H1 (cell line): ENCODE data around the gene CMIP. TPM values are rescaled to one million over a fixed set of nuclear protein-coding genes. Genes with fewer than 3 reads are reported as not detected.

Source experiments
- CTCF ChIA-PET: fragments of 300-600 bp; sonication (Branson Sonifier 250); formaldehyde crosslinking; loops from one replicate; lab custom pipeline; 2021; ENCODE audit not compliant: partially characterized antibody; lab: Charles Lee
- POLR2A ChIA-PET: fragments of 300-600 bp; sonication (Branson Sonifier 250); formaldehyde crosslinking; loops from one replicate; lab custom pipeline; 2021; ENCODE audit warnings: inconsistent platforms; ENCODE audit not compliant: partially characterized antibody; lab: Charles Lee
- DNase-seq, 2 experiments: peaks; one replicate each; pipeline versions ENCODE4 v3.0.0 to v3.0.0-alpha.2; 2010 to 2022; ENCODE audit warnings: low spot score in 2 of 2, low read depth in 1 of 2, mixed read lengths in 1 of 2
- FAIRE-seq: peaks from 2 replicates; lab custom pipeline; 2011; peaks lifted over from hg19 to GRCh38; lab: Jason Lieb, UNC
- H2AFZ ChIP-seq: 2 replicates; pipeline ENCODE4 v1.8.1; 2012; ENCODE audit warnings: low read length, inconsistent platforms
- H2AK5ac ChIP-seq: 2 replicates; pipeline ENCODE4 v1.6.1; 2013; ENCODE audit warnings: low read depth, low read length
- H2BK120ac ChIP-seq: replicated peaks from 2 replicates; pipeline ENCODE3; 2013; ENCODE audit warnings: low read depth, low read length, inconsistent platforms
- H2BK12ac ChIP-seq: 2 replicates; pipeline ENCODE4 v1.6.1; 2013; ENCODE audit warnings: low read depth, low read length
- H2BK15ac ChIP-seq: 2 replicates; pipeline ENCODE4 v1.6.1; 2013; ENCODE audit warnings: low read length
- H2BK20ac ChIP-seq: 2 replicates; pipeline ENCODE4 v1.6.1; 2013; ENCODE audit warnings: low read length
- H2BK5ac ChIP-seq: 2 replicates; pipeline ENCODE4 v1.6.1; 2013; ENCODE audit warnings: low read depth, low read length
- H3K14ac ChIP-seq: 2 replicates; pipeline ENCODE4 v1.6.1; 2013; ENCODE audit warnings: inconsistent platforms; ENCODE audit not compliant: insufficient read length
- H3K18ac ChIP-seq: 2 replicates; pipeline ENCODE4 v1.6.1; 2013; ENCODE audit warnings: low read length; ENCODE audit errors: extremely low read depth
- H3K23ac ChIP-seq: 2 replicates; pipeline ENCODE4 v1.6.1; 2013; ENCODE audit warnings: inconsistent platforms; ENCODE audit not compliant: insufficient read length
- H3K23me2 ChIP-seq: 2 replicates; pipeline ENCODE4 v1.6.1; 2013; ENCODE audit warnings: low read depth, low read length
- H3K27ac ChIP-seq: 2 replicates; pipeline ENCODE4 v1.6.1; 2011; ENCODE audit warnings: low read depth, low read length, inconsistent platforms
- H3K27me3 ChIP-seq, 4 experiments: replicated peaks in 1 of 4; 1 replicate in 1 of 4; 2 replicates in 3 of 4; pipeline versions ENCODE4 v1.6.1 to v1.8.1; 2011 to 2013; ENCODE audit warnings: low read length in 3 of 4, mild to moderate bottlenecking in 3 of 4, inconsistent platforms in 2 of 4, mixed read lengths in 2 of 4, moderate library complexity in 1 of 4; ENCODE audit not compliant: control insufficient read depth in 3 of 4, insufficient read depth in 3 of 4; ENCODE audit errors: extremely low read depth in 1 of 4
- H3K36me3 ChIP-seq, 4 experiments: 2 replicates each; pipeline versions ENCODE4 v1.6.1 to v1.8.1; 2011 to 2013; ENCODE audit warnings: mild to moderate bottlenecking in 4 of 4, low read length in 3 of 4, moderate library complexity in 2 of 4, control low read depth in 1 of 4, inconsistent platforms in 1 of 4; ENCODE audit not compliant: insufficient read depth in 4 of 4, control insufficient read depth in 2 of 4
- H3K4ac ChIP-seq: replicated peaks from 2 replicates; pipeline ENCODE3; 2013; ENCODE audit warnings: low read length, low read depth, mixed read lengths, inconsistent platforms; ENCODE audit not compliant: insufficient read length
- H3K4me1 ChIP-seq, 4 experiments: replicated peaks in 1 of 4; 1 replicate in 1 of 4; 2 replicates in 3 of 4; pipeline versions ENCODE4 v1.6.1 to v1.8.1; 2011 to 2013; ENCODE audit warnings: low read length in 3 of 4, inconsistent platforms in 2 of 4, mixed read lengths in 1 of 4; ENCODE audit not compliant: insufficient read depth in 4 of 4, control insufficient read depth in 3 of 4
- H3K4me2 ChIP-seq, 2 experiments: 2 replicates each; pipeline versions ENCODE4 v1.6.1 to v1.8.1; 2011 to 2013; ENCODE audit warnings: low read depth in 2 of 2, low read length in 2 of 2, control low read depth in 1 of 2, inconsistent platforms in 1 of 2, mild to moderate bottlenecking in 1 of 2; ENCODE audit not compliant: insufficient read depth in 1 of 2
- H3K4me3 ChIP-seq, 4 experiments: fragments of 200-600, 300-600 bp in 1 of 4; sonication (generic), shearing (Covaris generic), sonication (Bioruptor Twin) in 1 of 4; 2 replicates each; pipeline versions ENCODE4 v1.5.1 to v1.8.1; 2011 to 2016; ENCODE audit warnings: low read length in 4 of 4, low read depth in 3 of 4, control low read depth in 2 of 4, inconsistent platforms in 2 of 4, mild to moderate bottlenecking in 2 of 4, mixed read lengths in 1 of 4, moderate library complexity in 1 of 4; ENCODE audit not compliant: insufficient read depth in 2 of 4; ENCODE audit errors: extremely low read depth in 1 of 4
- H3K56ac ChIP-seq: replicated peaks from 2 replicates; pipeline ENCODE3; 2013; ENCODE audit warnings: low read depth, mild to moderate bottlenecking, mixed read lengths, low read length, inconsistent platforms; ENCODE audit not compliant: insufficient read length
- H3K79me1 ChIP-seq: 2 replicates; pipeline ENCODE4 v1.6.1; 2013; ENCODE audit warnings: low read depth, low read length, control low read depth
- H3K79me2 ChIP-seq, 2 experiments: 2 replicates each; pipeline versions ENCODE4 v1.6.1 to v1.8.1; 2012 to 2013; ENCODE audit warnings: low read length in 2 of 2, mild to moderate bottlenecking in 2 of 2, inconsistent platforms in 1 of 2; ENCODE audit not compliant: insufficient read depth in 2 of 2, control insufficient read depth in 1 of 2
- H3K9ac ChIP-seq, 4 experiments: replicated peaks in 1 of 4; 1 replicate in 1 of 4; 2 replicates in 3 of 4; pipeline versions ENCODE4 v1.6.1 to v1.8.1; 2011 to 2013; ENCODE audit warnings: low read depth in 3 of 4, low read length in 3 of 4, control low read depth in 2 of 4, mild to moderate bottlenecking in 2 of 4, moderate library complexity in 2 of 4, inconsistent platforms in 1 of 4; ENCODE audit errors: extremely low read depth in 1 of 4
- H3K9me3 ChIP-seq, 2 experiments: 2 replicates each; pipeline versions ENCODE4 v1.6.1 to v1.8.1; 2012 to 2013; ENCODE audit warnings: mild to moderate bottlenecking in 2 of 2, moderate library complexity in 2 of 2, control low read depth in 1 of 2, inconsistent platforms in 1 of 2, low read depth in 1 of 2, low read length in 1 of 2, mixed read lengths in 1 of 2; ENCODE audit not compliant: insufficient read depth in 2 of 2
- H4K20me1 ChIP-seq, 2 experiments: replicated peaks in 1 of 2; 2 replicates each; pipeline versions ENCODE3 to v1.8.1; 2011 to 2013; ENCODE audit warnings: inconsistent platforms in 2 of 2, low read length in 2 of 2, mild to moderate bottlenecking in 1 of 2; ENCODE audit not compliant: insufficient read depth in 2 of 2, control insufficient read depth in 1 of 2
- H4K5ac ChIP-seq: 2 replicates; pipeline ENCODE4 v1.6.1; 2013; ENCODE audit warnings: low read length, low read depth, mixed read lengths, inconsistent platforms; ENCODE audit not compliant: insufficient read length
- H4K8ac ChIP-seq: 2 replicates; pipeline ENCODE4 v1.8.0; 2013; ENCODE audit warnings: mild to moderate bottlenecking, moderate library complexity, low read length, inconsistent platforms; ENCODE audit not compliant: insufficient read depth; ENCODE audit errors: extremely low read depth
- H4K91ac ChIP-seq: replicated peaks from 2 replicates; pipeline ENCODE3; 2013; ENCODE audit warnings: low read length, mixed read lengths, inconsistent platforms; ENCODE audit not compliant: insufficient read length
- CEBPB ChIP-seq: IDR thresholded peaks from 2 replicates; pipeline ENCODE4 v1.6.1; 2012; ENCODE audit warnings: low read depth, low read length
- E2F6 ChIP-seq: IDR thresholded peaks from 2 replicates; pipeline ENCODE4 v1.6.1; 2012; ENCODE audit warnings: inconsistent platforms
- FOSL1 ChIP-seq: IDR thresholded peaks from 2 replicates; pipeline ENCODE4 v1.6.1; 2011; ENCODE audit warnings: mild to moderate bottlenecking, low read depth, low read length, moderate library complexity; ENCODE audit not compliant: insufficient read depth
- RAD21 ChIP-seq, 2 experiments: IDR thresholded peaks in 1 of 2; conservative IDR thresholded peaks in 1 of 2; 2 replicates each; pipeline ENCODE4 v1.6.1; 2011; ENCODE audit warnings: low read depth in 2 of 2, low read length in 2 of 2, improper control_type of control experiment in 1 of 2, inconsistent platforms in 1 of 2, mild to moderate bottlenecking in 1 of 2, moderate library complexity in 1 of 2
- SIN3A ChIP-seq, 2 experiments: IDR thresholded peaks in 1 of 2; conservative IDR thresholded peaks in 1 of 2; 2 replicates each; pipeline ENCODE4 v1.6.1; 2011 to 2012; ENCODE audit warnings: low read length in 2 of 2, improper control_type of control experiment in 1 of 2, low read depth in 1 of 2, mild to moderate bottlenecking in 1 of 2
- WGBS, 2 experiments: shearing (Covaris generic) in 1 of 2; methylation state at CpG; one replicate each; pipeline versions ENCODE4 v1.1.6 to v1.1.7; 2013 to 2015; ENCODE audit warnings: low lambda C conversion rate in 2 of 2, mixed read lengths in 2 of 2, inconsistent platforms in 1 of 2, low coverage in 1 of 2, missing lambda C conversion rate in 1 of 2; ENCODE audit not compliant: insufficient replicate concordance in 2 of 2, insufficient coverage in 1 of 2, insufficient read length in 1 of 2; ENCODE audit errors: extremely low coverage in 1 of 2, missing lambda C conversion rate in 1 of 2; 5-methylcytosine and 5-hydroxymethylcytosine counted together
- polyA plus RNA-seq, 7 experiments: library from polyadenylated mRNA; depleted of rRNA in 3 of 7; stranded (reverse) in 5 of 7; unstranded in 2 of 7; fragments of >200 nt in 5 of 7; fragments of 200-250 nt in 2 of 7; gene quantifications; 1 replicate in 5 of 7; 2 replicates in 1 of 7; 4 replicates in 1 of 7; pipeline versions ENCODE4 v1.2.1 to v1.2.3, GENCODE V29; 2011 to 2013; ENCODE audit warnings: missing spikeins in 2 of 7, mixed read lengths in 2 of 7
- total RNA-seq: library from RNA; stranded (reverse); fragmentation: NEBNext Ultra II Directional; extraction: Animal tissue kit (Norgen Biotek cat#: 25700); gene quantifications from 2 replicates; pipeline ENCODE4 v1.2.1, GENCODE V29; 2021

The CMIP gene
- total and polyA plus RNA-seq, 2 of the 8 experiments (the other 6 are each of a cell fraction or from before 2014, with no cell fraction given) = 7.9 to 53.2 TPM

GRCh38 chr16:81614171-81614570 lies 169.6 kb downstream of the CMIP start:
- Histone ChIP-seq H2BK15ac (no peak overlapping the region), H2BK120ac (no peak overlapping the region), H3K23me2 (peaks cover 12% of the 10 kb centered on the region; the same call in 1 of the 2 replicates), H3K4me2 (no peak overlapping the region; a peak in 1 of 4 replicates), H2AK5ac (no peak overlapping the region), H4K91ac (no peak overlapping the region), H3K27me3 (no peaks in the 10 kb centered on the region; a peak in 1 of 7 replicates), H3K14ac (no peak overlapping the region), H2BK20ac (no peak overlapping the region), H4K8ac (no peak overlapping the region), H3K4ac (no peak overlapping the region), H2BK12ac (no peak overlapping the region), H3K9ac (no peak overlapping the region), H3K9me3 (no peaks in the 10 kb centered on the region), H4K5ac (no peak overlapping the region), H3K18ac (no peak overlapping the region), H3K4me3 (no peak overlapping the region), H3K36me3 (peaks cover 0 to 14% (median 0%) of the 10 kb centered on the region in 4 experiments; a peak in 2 of 8 replicates), H2BK5ac (no peak overlapping the region), H3K79me2 (peaks cover 11% of the 10 kb centered on the region in 2 experiments), H3K4me1 (peaks cover 0 to 3% (median under 1%) of the 10 kb centered on the region in 4 experiments; a peak in 2 of 7 replicates), H3K56ac (no peak overlapping the region), H3K23ac (no peak overlapping the region), H3K79me1 (peaks cover 15% of the 10 kb centered on the region), H4K20me1 (peaks cover 5 to 23% of the 10 kb centered on the region in 2 experiments), H2AFZ (no peak overlapping the region), H3K27ac (no peak overlapping the region)
- CTCF ChIA-PET = interaction anchor here (0.5 to 6.2 kb wide), 5 partner anchors 8 to 1992 kb away, joined by 3 to 35 read pairs (median 10); no protein-coding TSS in a partner anchor
- no peak for TF ChIP-seq RAD21 (IDR thresholded peaks at IDR 0.05 in 1 of 2, conservative IDR thresholded peaks at IDR 0.05 in 1 of 2; ENCODE audit: low read depth in 2 of 2, low read length in 2 of 2)
- TF ChIP-seq E2F6 = no peak
- TF ChIP-seq SIN3A (conservative IDR thresholded peaks at IDR 0.05 in 1 of 2, IDR thresholded peaks at IDR 0.05 in 1 of 2; ENCODE audit: low read depth in 1 of 2, low read length in 2 of 2) = no peak
- TF ChIP-seq FOSL1 = no peak
- TF ChIP-seq CEBPB = no peak
- FAIRE-seq (no peak), DNase-seq (no peak)
- POLR2A ChIA-PET = no interaction called here
- 93% methylated on average over 13 of the region's 13 CpGs; no CpG with 5 or more reads in 1 of the 2 experiments for WGBS, 2 experiments
